GM23248 (cell line): ENCODE measurements around the gene TMEM131.

ENCODE experiments used
- EZH2 ChIP-seq: fragments of 200-600 bp; sonication (generic); IDR thresholded peaks from 2 replicates; pipeline ENCODE4 v1.6.1; 2018; ENCODE audit warnings: antibody characterized with exemption, mild to moderate bottlenecking; ENCODE audit not compliant: insufficient read depth, poor library complexity, severe bottlenecking
- EZH2phosphoT487 ChIP-seq: fragments of 200-600 bp; sonication (generic); IDR thresholded peaks from 2 replicates; pipeline ENCODE4 v1.6.1; 2018; ENCODE audit warnings: antibody characterized with exemption, moderate library complexity, mild to moderate bottlenecking, low read depth; ENCODE audit not compliant: insufficient read depth

GRCh38 chr2:97992836-97993825 lies 2.6 kb downstream of the TMEM131 start:
- TF ChIP-seq EZH2 = no peak
- TF ChIP-seq EZH2phosphoT487 = no peak
